BE2C (cell line): Measurements from ENCODE around the gene DCLRE1B.

Source experiments
- DNase-seq: peaks from one replicate; pipeline ENCODE4 v3.0.0-alpha.2; 2020
- H3K27me3 ChIP-seq: fragments of 250-450 bp; sonication (Bioruptor Pico); 2 replicates; pipeline ENCODE4 v1.5.1; 2020; ENCODE audit warnings: mild to moderate bottlenecking
- H3K36me3 ChIP-seq: fragments of 250-450 bp; sonication (Bioruptor Pico); 2 replicates; pipeline ENCODE4 v1.5.1; 2020; ENCODE audit warnings: mild to moderate bottlenecking
- H3K4me1 ChIP-seq: fragments of 250-450 bp; sonication (Bioruptor Pico); 2 replicates; pipeline ENCODE4 v1.5.1; 2020
- H3K4me3 ChIP-seq: 2 replicates; pipeline ENCODE4 v1.5.1; 2011; ENCODE audit warnings: low read depth, low read length
- H3K9me3 ChIP-seq: fragments of 250-450 bp; sonication (Bioruptor Pico); 2 replicates; pipeline ENCODE4 v1.5.1; 2020
- CTCF ChIP-seq: IDR thresholded peaks from 2 replicates; pipeline ENCODE4 v1.5.1; 2012; ENCODE audit warnings: mild to moderate bottlenecking, low read depth, low read length

The DCLRE1B gene

GRCh38 chr1:113870778-113871177 lies 34.3 kb upstream of the DCLRE1B start:
- Histone ChIP-seq H3K9me3 (no peaks in the 10 kb centered on the region), H3K4me1 (no peaks in the 10 kb centered on the region), H3K36me3 (no peaks in the 10 kb centered on the region), H3K4me3 (no peak overlapping the region), H3K27me3 (no peaks in the 10 kb centered on the region; the same call in 1 of the 2 replicates)
- DNase-seq = no peak
- no peak for TF ChIP-seq CTCF

- Histone ChIP-seq H3K9me3 (no peaks in the 10 kb centered on the region), H3K4me3 (no peak within 1 kb of the TSS), H3K27me3 (no peaks in the 10 kb centered on the region; the same call in 1 of the 2 replicates), H3K4me1 (no peaks in the 10 kb centered on the region), H3K36me3 (no peaks in the 10 kb centered on the region)
- no peak for TF ChIP-seq CTCF
- DNase-seq = no peak
Observed at GRCh38 chr1:113871597-113872113, 33.5 kb upstream of the DCLRE1B start, which contains the start of gene PTPN22. PTPN22 (minus strand) TSS chr1:113871712.

- Histone ChIP-seq H3K27me3 (no peaks in the 10 kb centered on the region; the same call in 1 of the 2 replicates), H3K36me3 (no peaks in the 10 kb centered on the region), H3K4me3 (no peak overlapping the region), H3K4me1 (no peaks in the 10 kb centered on the region), H3K9me3 (no peaks in the 10 kb centered on the region)
- no peak for DNase-seq
- no peak for TF ChIP-seq CTCF
Observed at GRCh38 chr1:113872219-113872935, 32.7 kb upstream of the DCLRE1B start.

GRCh38 chr1:113874012-113874879 lies 30.9 kb upstream of the DCLRE1B start:
- peak; percentile 47 for TF ChIP-seq CTCF
- no peak overlapping the region for H3K4me3 ChIP-seq
- H3K36me3 ChIP-seq = no peaks in the 10 kb centered on the region
- H3K4me1 ChIP-seq = no peaks in the 10 kb centered on the region
- no peak for DNase-seq
- H3K27me3 ChIP-seq = no peaks in the 10 kb centered on the region; the same call in 1 of the 2 replicates
- H3K9me3 ChIP-seq = no peaks in the 10 kb centered on the region

- Histone ChIP-seq H3K9me3 (no peaks in the 10 kb centered on the region), H3K27me3 (no peaks in the 10 kb centered on the region; the same call in 1 of the 2 replicates), H3K36me3 (no peaks in the 10 kb centered on the region), H3K4me1 (no peaks in the 10 kb centered on the region), H3K4me3 (no peak overlapping the region)
- TF ChIP-seq CTCF = no peak
- no peak for DNase-seq
Observed at GRCh38 chr1:113875714-113876113, 29.4 kb upstream of the DCLRE1B start.
